Ascending aorta (tissue), 2 donors: ENCODE data around the gene NARS2. TPM values are rescaled to one million over a fixed set of nuclear protein-coding genes. Genes with fewer than 3 reads are reported as not detected.

Source experiments
- DNase-seq, 2 donors: peaks; one replicate each; pipeline ENCODE4 v3.0.0-alpha.2; 2019; ENCODE audit warnings: low spot score in 2 of 2
- H3K27ac ChIP-seq, 2 donors: fragments of 200-600 bp; sonication (generic); one replicate each; pipeline ENCODE4 v1.5.1; 2016 to 2017; ENCODE audit warnings: mild to moderate bottlenecking in 1 of 2
- H3K27me3 ChIP-seq: fragments of 200-600 bp; sonication (generic); one replicate; pipeline ENCODE4 v1.5.1; 2017
- H3K36me3 ChIP-seq, 2 donors: fragments of 200-600 bp; sonication (generic); one replicate each; pipeline ENCODE4 v1.5.1; 2016
- H3K4me1 ChIP-seq, 2 donors: fragments of 200-600 bp; sonication (generic); one replicate each; pipeline ENCODE4 v1.5.1; 2016 to 2017; ENCODE audit warnings: mild to moderate bottlenecking in 1 of 2
- H3K4me3 ChIP-seq, 2 donors: fragments of 200-600 bp; sonication (generic); one replicate each; pipeline ENCODE4 v1.5.1; 2016 to 2017; ENCODE audit warnings: mild to moderate bottlenecking in 1 of 2
- H3K9me3 ChIP-seq, 2 donors: fragments of 200-600 bp; sonication (generic); one replicate each; pipeline ENCODE4 v1.5.1; 2016
- intact Hi-C: fragments of 100-400 bp; cut with DNase I; formaldehyde crosslinking; loops from one replicate; pipeline ENCODE4 v1.15.1; 2023
- total RNA-seq: library from RNA; depleted of rRNA; stranded (reverse); fragments of >200 nt; gene quantifications from one replicate; pipeline ENCODE4 v1.1.0, GENCODE V29; 2016
- TF ChIP-seq, protein P1 (sequence below), 3 experiments: fragments of 200-600 bp in 2 of 3; fragments of 450-650 bp in 1 of 3; sonication (generic) in 2 of 3; IDR thresholded peaks; one replicate each; pipeline ENCODE4 v1.5.1; 2016 to 2019; ENCODE audit warnings: antibody characterized with exemption in 3 of 3, mild to moderate bottlenecking in 1 of 3, moderate library complexity in 1 of 3

Gene NARS2
- total RNA-seq, 1 donor from 2014 or later, result 7.8 TPM

GRCh38 chr11:78432058-78432515 is 142.6 kb downstream of the NARS2 start:
- Histone ChIP-seq H3K27ac (no peak overlapping the region), H3K9me3 (no peaks in the 10 kb centered on the region), H3K36me3 (no peaks in the 10 kb centered on the region), H3K27me3 (no peaks in the 10 kb centered on the region), H3K4me1 (no peaks in the 10 kb centered on the region), H3K4me3 (no peak overlapping the region)
- TF ChIP-seq, protein P1, sequence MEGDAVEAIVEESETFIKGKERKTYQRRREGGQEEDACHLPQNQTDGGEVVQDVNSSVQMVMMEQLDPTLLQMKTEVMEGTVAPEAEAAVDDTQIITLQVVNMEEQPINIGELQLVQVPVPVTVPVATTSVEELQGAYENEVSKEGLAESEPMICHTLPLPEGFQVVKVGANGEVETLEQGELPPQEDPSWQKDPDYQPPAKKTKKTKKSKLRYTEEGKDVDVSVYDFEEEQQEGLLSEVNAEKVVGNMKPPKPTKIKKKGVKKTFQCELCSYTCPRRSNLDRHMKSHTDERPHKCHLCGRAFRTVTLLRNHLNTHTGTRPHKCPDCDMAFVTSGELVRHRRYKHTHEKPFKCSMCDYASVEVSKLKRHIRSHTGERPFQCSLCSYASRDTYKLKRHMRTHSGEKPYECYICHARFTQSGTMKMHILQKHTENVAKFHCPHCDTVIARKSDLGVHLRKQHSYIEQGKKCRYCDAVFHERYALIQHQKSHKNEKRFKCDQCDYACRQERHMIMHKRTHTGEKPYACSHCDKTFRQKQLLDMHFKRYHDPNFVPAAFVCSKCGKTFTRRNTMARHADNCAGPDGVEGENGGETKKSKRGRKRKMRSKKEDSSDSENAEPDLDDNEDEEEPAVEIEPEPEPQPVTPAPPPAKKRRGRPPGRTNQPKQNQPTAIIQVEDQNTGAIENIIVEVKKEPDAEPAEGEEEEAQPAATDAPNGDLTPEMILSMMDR (IDR thresholded peaks at IDR 0.05), result peak in 2 of 3 experiments; percentile 44 to 54
- intact Hi-C loops, result no loop called here
- DNase-seq, result no peak

GRCh38 chr11:78429660-78430059 is 145.0 kb downstream of the NARS2 start:
- Histone ChIP-seq H3K27ac (no peak overlapping the region), H3K4me3 (no peak overlapping the region), H3K9me3 (no peaks in the 10 kb centered on the region), H3K27me3 (no peaks in the 10 kb centered on the region), H3K36me3 (no peaks in the 10 kb centered on the region), H3K4me1 (peaks cover 0 to 2% of the 10 kb centered on the region in 2 donors)
- DNase-seq, result no peak
- intact Hi-C loops, result no loop called here
- TF ChIP-seq, protein P1 (IDR thresholded peaks at IDR 0.05), result no peak

GRCh38 chr11:78429209-78429608 is 145.5 kb downstream of the NARS2 start:
- Histone ChIP-seq H3K9me3 (no peaks in the 10 kb centered on the region), H3K4me3 (no peak overlapping the region), H3K27ac (no peak overlapping the region), H3K36me3 (no peaks in the 10 kb centered on the region), H3K27me3 (no peaks in the 10 kb centered on the region), H3K4me1 (peaks cover 0 to 2% of the 10 kb centered on the region in 2 donors)
- TF ChIP-seq, protein P1 (IDR thresholded peaks at IDR 0.05), result no peak
- intact Hi-C loops, result no loop called here
- no peak for DNase-seq

- H3K4me3 ChIP-seq, result no peak overlapping the region
- peaks cover 0 to 2% of the 10 kb centered on the region in 2 donors for H3K4me1 ChIP-seq
- TF ChIP-seq, protein P1 (IDR thresholded peaks at IDR 0.05), result no peak
- H3K36me3 ChIP-seq, result no peaks in the 10 kb centered on the region
- intact Hi-C loops, result no loop called here
- H3K9me3 ChIP-seq, result no peaks in the 10 kb centered on the region
- no peaks in the 10 kb centered on the region for H3K27me3 ChIP-seq
- H3K27ac ChIP-seq, result no peak overlapping the region
- no peak for DNase-seq
These were observed 145.9 kb downstream of the NARS2 start for GRCh38 chr11:78428773-78429172.

DNA sequence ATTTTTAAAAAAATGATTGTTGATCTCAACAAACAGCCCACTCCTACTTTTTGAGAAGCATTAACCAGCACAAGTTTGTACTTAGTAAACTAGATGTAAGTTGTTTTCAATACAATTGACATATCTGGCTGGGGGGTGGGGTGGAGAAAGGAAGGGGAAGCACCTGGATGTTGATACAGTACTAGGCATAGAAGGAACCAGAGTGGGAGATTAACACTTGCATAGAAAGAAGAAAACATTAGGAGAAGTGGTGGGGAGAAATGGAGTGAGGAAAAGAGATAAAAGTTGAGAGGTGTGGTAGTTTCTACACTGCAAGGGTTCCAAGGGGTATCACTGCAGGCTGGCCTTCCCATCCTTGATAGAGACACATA is 146.4 kb downstream of the NARS2 start:
- Histone ChIP-seq H3K4me3 (no peak overlapping the region), H3K9me3 (no peaks in the 10 kb centered on the region), H3K27ac (no peak overlapping the region), H3K4me1 (peaks cover 0 to 2% of the 10 kb centered on the region in 2 donors), H3K36me3 (no peaks in the 10 kb centered on the region), H3K27me3 (no peaks in the 10 kb centered on the region)
- TF ChIP-seq, protein P1 (IDR thresholded peaks at IDR 0.05), result no peak
- intact Hi-C loops, result no loop called here
- no peak for DNase-seq
